ENCODE measurements around the gene JADE1. TPM values are rescaled to one million over a fixed set of nuclear protein-coding genes. Genes with fewer than 3 reads are reported as not detected.
A peak's percentile ranks its signal among the peaks of the same experiment; 100 is the strongest.

Gene JADE1
- 13.8 and 19.5 TPM in 2 replicates for total RNA-seq

DNA sequence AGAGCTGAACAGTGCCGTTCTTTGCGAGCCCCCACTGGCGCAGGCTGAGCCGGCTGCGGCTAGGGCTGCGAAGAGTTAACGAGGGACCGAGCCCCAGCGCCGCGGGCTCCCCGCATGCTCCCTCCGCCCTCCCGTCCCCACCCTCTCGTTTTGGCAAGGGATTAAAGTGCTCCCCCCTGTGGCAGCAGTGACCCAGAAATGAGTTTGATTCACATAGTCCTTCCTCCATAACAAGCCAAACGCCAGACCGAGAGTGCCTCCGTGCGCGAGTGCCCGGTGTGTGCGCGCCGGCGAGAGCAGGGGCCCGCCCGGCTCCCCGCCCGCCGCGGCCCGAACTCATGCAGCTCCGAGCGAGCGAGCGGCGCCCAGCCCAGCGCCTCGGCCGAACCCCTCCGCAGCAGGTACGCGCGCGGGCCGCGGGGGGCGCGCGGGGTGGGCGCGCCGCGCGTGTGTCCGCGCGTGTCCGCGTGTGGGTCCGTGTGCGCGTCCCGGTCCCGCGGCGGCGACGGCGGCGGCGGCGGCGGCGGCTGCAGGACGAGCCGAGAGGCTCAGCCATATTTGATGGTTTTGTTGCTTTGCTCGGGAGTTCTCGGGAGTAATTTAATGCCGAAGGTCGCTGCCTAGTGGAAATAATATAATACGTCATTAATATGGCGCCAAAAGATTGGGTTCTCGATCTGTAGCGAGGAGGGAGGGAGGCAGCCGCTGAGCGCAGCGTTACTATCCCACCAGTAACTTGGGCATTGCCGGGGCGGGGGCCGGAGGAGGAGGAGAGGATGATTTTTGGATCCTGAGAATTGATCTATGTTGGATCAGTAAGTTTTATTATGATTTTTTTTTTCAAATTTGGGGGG is at the start of gene JADE1:
TSS of gene JADE1 (plus strand) at position 224 of the 854 bp plus-strand sequence. CDS start 22,059 bp downstream, outside the sequence.
- peak; percentile 96 for DNase-seq

GRCh38 chr4:128766781-128767180 is 42.7 kb upstream of the JADE1 start:
- no peak for DNase-seq

DNA sequence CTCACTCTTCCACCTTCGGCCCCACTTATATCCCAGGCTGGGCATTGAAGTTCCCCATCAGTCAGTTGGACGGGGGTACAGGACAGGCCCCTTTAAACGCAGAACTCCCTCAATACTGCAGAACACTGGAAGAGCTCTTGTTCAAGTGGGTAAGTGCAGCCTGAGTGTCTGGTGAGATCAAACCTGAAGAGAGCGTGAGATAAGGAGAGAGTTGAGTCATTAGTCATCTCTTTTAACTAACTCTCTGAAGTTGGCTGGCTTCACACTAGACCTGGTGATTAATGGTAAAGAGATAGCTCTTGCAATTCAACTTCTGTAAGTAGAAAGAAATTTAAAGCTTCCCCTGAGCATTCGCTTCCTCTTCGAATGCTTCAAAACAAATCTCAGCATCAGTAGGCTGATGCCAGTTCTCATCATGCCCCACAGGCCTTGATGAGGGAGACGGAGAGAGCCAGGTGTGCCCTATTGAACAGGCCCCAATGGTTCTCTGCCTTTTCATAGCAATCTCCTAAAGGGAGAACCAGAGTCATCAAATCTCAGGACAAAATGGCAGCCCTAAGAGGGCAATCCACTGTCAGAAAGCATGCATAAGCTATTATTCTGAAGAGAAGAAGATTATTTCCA is 41.0 kb upstream of the JADE1 start:
- DNase-seq, result no peak

DNA sequence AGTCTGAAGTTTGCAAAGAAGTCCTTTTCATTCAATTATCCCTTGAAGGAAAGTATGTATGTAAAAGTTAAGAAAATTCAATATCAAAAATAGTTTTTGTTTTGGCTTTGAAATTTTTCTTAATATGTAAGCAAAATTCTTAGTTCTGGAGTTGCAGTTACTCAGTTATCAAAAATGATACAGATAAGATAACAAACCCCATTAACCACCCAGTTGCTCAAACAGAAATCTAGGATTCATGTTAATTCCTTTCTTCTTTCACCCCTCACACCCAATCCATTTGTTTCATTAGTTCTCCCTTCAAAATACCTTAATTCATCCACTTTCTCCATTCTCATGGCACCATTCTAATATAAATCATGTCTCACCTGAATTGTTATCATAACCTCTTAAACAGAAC is 40.5 kb upstream of the JADE1 start:
- DNase-seq, result no peak

- peak; percentile 7 for DNase-seq
Measured at GRCh38 chr4:128770807-128771206, 38.7 kb upstream of the JADE1 start.

DNA sequence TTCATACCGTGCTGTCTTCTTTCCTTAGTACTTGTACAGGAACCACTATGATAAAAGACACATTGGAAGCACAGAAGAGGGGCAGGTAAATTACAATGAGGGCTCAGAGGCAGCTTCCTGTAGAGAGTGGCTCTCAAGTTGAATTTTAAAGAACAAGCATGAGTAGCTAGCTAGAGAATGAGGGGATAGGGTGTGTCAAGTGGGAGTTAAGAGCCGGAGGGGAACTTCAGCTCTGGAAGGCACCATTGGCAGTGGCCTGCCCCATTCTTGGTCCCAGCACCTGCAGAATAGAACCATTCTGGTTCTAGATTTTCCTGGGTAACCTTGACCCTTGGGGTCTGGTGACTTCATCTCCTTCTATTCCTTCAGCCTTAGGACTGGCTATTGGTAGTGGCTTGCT is 34.0 kb upstream of the JADE1 start:
- no peak for DNase-seq

DNA sequence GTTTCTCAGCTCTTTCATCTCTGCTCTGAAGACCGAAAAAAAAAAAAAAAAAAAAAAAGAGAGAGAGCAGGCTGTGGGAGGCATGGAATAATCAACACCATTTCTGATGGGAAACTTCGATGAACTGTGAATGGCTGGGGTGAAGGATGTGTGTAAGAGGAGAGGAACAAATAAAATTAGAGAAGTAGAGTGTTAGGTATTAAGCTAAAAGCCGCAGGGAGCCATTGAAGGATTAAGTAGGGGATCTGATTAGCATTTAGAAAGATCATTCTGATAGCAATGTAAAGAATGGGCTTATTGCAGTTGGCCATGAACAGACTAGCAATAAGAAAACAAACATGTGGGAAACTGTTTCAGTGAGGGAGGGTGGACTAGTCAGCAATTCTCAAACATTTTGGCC is 33.6 kb upstream of the JADE1 start:
- DNase-seq, result no peak

GRCh38 chr4:128776794-128777216 is 32.7 kb upstream of the JADE1 start:
- peak; percentile 53 for DNase-seq

DNA sequence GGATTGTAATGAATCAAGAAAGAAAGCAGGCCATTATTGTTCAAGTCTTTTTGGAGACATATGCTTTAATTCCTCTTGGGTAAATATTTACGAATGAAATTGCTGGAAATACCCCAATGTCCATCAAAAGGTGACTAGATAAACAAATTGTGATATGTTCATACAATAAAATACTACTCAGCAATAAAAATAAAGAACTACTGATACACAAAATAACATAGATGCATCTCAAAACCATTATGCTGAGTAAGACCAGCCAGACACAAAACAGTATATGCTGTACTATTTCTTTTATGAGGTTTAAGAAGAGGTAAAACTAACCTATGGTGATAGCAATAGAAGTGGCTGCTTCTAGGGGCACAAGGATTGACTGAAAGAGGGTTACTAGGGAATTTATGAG is 28.8 kb upstream of the JADE1 start:
- no peak for DNase-seq

DNA sequence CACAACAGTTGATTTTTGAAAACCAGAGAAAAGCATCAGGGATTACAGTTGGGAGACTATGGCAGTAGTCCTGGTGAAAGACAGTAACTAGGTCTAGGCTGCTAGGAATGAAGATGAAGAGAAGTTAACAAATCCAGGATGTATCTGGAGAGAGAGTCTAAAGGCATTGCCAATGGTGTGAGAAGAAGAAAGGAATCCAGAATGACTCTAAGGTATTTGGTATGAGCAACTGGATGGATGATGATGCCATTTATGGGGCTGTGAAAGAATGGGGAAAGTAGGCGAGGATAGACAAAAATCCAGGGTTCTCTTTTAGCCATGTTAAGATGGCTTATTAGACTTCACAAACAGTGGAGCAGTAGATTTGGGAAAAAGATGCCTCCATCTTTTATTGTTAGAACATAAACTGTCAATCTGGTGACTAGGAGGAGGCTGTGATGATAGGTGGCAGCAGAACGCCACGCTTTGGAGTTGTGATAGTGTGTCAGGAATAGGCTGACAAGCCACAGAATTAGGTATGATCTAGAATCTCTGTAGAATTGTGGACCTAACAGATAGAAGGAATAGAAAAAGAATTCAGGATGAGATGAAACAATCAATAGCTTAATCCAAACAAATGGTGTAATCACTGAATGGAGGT is 27.3 kb upstream of the JADE1 start:
- peak; percentile 3 for DNase-seq

DNA sequence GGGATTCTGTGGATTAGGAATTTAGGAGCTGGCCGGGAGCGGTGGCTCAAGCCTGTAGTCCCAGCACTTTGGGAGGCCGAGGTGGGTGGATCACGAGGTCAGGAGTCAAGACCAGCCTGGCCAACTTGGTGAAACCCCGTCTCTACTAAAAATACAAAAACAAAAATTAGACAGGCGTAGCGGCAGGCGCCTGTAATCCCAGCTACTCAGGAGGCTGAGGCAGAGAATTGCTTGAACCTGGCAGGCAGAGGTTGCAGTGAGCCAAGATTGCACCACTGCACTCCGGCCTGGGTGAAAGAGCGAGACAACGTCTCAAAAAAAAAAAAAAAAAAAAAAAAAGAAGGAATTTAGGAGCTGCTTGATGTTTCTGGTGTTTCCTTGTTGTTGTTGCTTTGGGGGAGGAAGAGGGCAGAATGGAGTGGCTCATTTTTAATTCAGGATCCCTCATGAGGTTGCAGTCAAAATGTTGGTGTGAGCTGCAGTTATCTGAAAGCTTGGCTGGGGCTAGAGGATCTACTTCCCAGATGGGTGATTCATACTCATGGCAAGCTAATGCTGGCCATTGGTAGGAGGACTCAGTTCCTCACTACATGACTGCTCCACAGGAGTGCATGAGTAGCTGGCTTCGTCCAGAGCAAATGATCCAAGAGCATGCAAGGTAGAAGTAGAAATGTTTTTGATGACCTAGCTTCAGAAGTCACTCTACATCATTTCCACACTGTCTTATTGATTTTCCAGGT is 26.5 kb upstream of the JADE1 start:
- no peak for DNase-seq

DNA sequence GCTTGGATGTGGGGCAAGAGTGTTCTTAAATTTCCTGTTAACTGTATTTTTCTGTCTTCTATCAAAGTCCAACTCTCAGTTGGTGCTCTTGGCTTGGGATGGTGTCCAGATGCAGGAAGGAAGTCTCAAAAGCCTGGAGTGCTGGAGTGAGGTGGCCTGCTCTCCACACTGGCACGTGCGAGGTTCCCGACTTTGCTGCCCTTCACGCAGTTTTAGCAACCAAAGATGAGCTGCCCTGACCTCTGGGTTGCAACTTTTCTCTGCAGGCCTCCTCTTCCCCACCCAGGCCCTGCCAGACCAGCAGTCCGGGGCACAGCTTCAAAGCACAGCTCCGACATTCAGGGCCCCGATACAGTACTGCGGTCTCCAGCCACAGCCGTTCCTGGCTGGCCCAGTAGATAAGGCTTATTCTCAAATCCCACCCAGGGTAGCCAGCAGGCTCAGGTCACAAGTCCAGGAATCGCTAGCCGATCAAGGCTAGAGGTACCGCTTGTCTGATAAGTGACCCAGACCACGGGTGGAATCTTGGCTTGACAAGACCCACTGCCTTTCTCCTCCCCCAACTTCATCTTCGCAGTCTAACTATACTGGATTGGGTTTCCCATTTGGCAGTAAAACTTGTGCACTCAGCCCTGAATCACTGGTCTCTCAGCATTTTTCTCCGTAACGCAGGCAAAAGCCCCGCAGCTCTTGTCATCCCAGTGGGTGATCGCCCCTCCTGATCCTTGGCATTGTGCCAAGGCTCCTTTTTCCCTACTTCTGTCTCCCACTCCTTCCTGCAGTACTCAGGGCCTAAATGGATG is 21.8 kb upstream of the JADE1 start:
- no peak for DNase-seq

DNA sequence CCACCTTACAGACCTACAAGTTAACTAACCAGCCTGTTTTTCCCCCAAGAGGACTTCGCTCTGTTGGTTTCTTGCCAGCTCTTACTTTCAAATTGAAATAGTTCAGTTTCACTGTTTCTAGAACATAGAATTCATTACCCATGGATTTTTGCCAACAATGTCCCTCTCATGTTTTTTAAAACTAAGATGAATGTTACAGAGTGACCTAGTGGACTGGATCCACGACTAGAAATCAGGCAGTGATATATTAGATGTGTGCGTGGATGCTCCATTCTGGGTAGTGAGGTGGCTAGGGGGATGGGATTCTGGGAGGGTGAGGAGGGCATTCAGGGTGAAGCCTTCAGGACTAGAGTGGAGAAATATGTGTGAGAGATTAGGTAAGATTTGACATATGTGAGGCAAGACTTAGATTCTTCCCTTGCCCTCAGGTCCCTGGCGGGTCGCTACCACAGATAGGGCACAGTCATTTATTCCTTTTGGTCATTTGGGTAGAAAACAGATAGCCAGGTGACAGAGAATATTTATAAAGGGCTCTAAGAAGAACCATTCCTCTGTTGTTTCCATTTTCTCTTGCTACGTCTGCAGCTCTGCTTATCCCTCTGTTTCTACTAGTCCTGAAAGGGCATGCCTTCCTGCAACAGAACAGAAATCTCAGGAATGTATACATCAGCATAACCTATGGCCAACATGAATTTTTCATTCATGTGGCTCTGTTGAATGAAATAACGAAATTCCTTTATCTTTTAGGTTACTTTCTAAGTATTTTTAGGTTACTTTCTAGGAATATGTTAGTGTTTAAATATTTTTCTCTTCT is 15.4 kb upstream of the JADE1 start:
- no peak for DNase-seq

GRCh38 chr4:128796934-128797333 is 12.6 kb upstream of the JADE1 start:
- no peak for DNase-seq

GRCh38 chr4:128800284-128800683 is 9.2 kb upstream of the JADE1 start:
- no peak for DNase-seq

- no peak for DNase-seq
Measured at GRCh38 chr4:128800701-128801284, 8.7 kb upstream of the JADE1 start.

- no peak for DNase-seq
Measured at GRCh38 chr4:128802680-128803628, 6.5 kb upstream of the JADE1 start.

- DNase-seq, result no peak
Measured at GRCh38 chr4:128803783-128804182, 5.7 kb upstream of the JADE1 start.

DNA sequence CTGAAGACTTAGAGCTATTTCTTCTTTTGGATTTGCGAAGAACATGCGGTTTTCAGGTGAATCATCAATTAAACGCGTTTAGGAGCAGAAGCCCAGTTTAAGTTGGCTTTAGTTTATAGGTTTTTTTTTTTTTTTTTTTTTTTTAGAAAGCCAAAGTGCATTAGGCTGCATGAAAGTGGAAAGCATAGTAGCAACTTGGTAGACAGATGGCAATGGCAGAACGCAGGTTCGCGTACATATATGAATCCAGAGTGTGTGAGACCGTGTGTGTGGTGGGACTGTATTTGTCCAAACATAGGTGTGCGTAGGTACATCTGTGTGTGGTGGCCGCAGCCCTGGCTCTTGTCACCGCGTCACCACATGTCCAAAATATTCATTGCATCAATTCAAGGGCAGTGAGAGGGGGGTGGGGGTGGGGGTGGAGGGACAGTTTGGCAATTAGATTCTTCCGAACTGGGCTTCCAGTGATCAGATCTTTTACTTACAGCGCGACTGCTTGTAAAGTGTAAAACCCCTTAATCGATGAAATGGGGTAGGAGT is 901 bp downstream of the JADE1 start:
- peak; percentile 60 for DNase-seq
